GM12892 (cell line): ENCODE measurements around the gene FPR2.
"Not testable (repeated sequence)": the region's sequence is repeated elsewhere in the genome, so short reads cannot be mapped to it uniquely, and the experiment has no call there.

Source experiments
- DNase-seq: peaks from one replicate; pipeline ENCODE4 v3.0.0; 2011; ENCODE audit not compliant: insufficient read length
- FAIRE-seq: peaks from 2 replicates; lab custom pipeline; 2011; peaks lifted over from hg19 to GRCh38; lab: Jason Lieb, UNC
- POLR2A ChIP-seq: IDR thresholded peaks from 2 replicates; pipeline ENCODE4 v1.6.1; 2011; ENCODE audit warnings: low read depth, low read length, control low read depth
- POLR2AphosphoS5 ChIP-seq: IDR thresholded peaks from 2 replicates; pipeline ENCODE4 v1.6.1; 2011; ENCODE audit warnings: low read depth, low read length, control low read depth
- TAF1 ChIP-seq: IDR thresholded peaks from 2 replicates; pipeline ENCODE4 v1.6.1; 2011; ENCODE audit warnings: low read depth, mild to moderate bottlenecking, control low read depth, low read length, borderline replicate concordance

The FPR2 gene

DNA sequence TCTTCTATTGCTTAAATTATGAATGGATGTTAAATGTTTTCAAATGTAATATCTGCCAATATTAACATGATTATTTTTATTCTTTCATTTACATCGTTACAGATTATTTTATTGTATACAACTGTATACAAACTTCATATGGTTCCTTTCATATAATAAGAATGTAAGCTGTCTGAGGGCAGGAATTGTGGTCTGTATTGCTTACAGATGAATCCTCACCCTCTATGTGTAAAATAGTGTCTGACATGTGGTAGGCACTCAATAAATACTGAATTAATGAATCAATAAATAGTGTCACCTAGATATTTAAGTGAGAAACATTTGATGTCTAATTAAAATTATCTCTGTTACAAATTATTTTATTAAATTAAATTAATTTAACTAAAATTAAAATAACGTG is 41.8 kb downstream of the FPR2 start:
- TF ChIP-seq POLR2A (no peak), TAF1 (no peak), POLR2AphosphoS5 (no peak)
- no peak for DNase-seq
- no peak for FAIRE-seq

DNA sequence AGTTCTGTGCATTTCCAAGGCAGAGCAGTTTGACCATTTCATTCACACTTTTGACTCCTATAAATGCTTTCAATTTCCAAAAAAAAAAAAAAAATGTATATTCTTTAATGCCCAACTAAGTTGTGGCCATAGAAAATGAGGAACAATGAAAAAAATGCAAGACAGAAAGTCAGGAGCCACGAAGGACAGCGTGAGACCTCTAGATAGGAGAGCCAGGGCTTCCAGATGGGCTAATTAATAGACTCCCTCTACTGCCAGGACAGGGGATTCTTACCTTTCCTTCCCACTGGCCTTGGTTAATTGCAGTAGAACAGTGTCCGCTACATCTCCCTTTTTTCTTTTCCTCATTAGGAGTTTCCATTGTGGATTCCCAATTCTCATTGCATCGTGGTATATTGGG is 42.5 kb downstream of the FPR2 start:
- FAIRE-seq, result no peak
- DNase-seq, result no peak
- no peak for TF ChIP-seq POLR2AphosphoS5
- no peak for TF ChIP-seq POLR2A
- TF ChIP-seq TAF1, result no peak

DNA sequence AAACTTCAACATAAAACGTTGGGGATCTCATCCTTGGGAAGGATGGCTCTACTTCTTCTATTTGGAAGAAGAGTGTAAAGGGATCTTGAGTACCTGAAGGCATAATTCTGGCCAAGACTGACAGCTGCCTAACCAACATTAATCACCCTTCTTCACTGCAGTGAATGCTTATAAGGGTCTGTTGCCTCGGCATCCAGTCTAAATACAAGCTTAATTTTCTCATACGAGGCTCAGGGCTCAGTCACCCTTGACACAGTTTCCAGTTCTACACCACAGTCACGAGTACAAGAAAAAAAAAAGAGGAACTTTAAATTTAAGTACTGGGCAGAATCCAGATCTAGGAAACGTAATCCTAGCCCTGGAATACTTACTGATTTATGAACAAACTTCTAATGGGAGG is 43.0 kb downstream of the FPR2 start:
- TF ChIP-seq TAF1 (no peak), POLR2A (no peak), POLR2AphosphoS5 (no peak)
- DNase-seq, result no peak
- no peak for FAIRE-seq

DNA sequence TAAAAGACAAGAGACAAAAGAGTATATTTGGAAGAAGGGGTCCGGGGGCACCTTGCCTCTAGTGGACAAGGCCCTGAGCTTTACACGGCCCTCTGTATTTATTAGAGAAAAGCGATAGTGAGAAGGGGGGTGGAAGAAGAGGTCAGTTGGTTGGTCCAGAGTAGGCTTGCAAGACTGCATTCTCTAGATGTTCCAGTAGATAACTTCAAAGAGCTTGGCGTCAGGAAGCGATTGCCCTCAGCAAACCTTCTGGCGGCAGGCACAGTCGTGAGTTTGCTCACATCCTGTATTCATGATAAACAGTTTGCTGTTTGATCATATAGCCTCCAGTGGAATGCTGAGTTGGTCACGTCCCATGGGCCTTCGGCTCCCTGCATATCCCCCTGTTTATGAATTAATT is 43.8 kb downstream of the FPR2 start:
- FAIRE-seq, DNase-seq: not testable (repeated sequence)

DNA sequence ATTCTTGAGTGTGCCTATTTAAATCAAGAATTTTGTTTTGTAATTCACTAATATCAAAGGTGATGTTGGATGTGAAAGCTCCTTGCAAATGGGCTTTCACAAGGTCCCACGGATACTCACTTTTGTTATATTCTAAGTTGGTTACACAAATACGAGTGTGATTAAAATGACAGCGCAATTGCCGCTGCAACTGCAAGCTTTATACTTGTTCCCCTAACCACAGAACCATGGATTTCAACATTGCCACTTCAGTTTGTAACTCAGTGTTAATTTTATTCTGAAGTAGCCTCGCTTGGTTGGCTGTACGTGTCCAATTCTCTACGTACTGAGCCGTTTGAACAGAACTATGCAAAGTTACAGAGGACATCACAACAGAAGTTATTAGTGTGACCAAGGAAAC is 44.4 kb downstream of the FPR2 start:
- DNase-seq, FAIRE-seq: not testable (repeated sequence)

DNA sequence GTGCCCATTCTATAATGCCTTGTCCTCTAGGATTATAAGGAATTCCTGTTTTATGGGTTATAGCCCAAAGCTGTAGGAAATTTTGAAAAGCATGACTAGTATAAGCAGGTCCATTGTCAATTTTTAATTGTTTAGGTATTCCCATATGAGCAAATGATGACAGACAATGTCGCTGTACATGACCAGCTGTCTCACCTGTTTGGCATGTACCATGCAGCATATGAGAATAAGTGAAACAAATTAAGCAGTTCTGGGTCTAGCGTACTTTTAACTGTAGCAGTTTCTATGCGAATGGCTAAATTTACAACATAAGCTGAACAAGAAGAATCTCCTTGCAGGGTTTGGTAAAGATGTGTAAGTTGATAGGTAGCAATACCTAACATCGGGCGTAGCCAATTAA is 45.6 kb downstream of the FPR2 start:
- not testable (repeated sequence) for FAIRE-seq, DNase-seq

DNA sequence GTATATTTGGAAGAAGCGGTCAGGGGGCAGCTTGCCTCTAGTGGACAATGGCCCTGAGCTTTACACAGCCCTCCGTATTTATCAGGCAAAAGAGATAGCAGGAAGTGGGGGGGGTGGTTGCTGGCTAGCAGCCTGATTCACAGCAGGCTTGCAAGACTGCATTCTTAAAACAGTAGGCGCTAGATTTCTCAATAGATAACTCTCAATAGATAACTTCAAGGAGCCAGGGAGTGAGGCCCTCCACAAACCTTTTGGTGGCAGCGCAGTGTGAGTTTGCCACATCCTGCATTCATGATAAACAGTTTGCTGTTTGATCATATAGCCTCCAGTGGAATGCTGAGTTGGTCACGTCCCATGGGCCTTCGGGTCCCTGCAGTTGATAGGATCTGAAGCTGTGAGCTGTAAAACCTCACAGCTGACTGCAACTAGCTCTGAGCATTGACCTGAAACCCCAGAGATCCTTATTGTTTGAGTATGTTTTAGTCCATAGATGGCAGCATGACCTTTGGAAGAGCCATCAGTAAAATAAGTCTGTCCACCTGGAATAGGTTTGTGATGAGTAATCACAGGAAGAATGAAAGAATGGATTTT is 46.2 kb downstream of the FPR2 start:
- no peak for FAIRE-seq

DNA sequence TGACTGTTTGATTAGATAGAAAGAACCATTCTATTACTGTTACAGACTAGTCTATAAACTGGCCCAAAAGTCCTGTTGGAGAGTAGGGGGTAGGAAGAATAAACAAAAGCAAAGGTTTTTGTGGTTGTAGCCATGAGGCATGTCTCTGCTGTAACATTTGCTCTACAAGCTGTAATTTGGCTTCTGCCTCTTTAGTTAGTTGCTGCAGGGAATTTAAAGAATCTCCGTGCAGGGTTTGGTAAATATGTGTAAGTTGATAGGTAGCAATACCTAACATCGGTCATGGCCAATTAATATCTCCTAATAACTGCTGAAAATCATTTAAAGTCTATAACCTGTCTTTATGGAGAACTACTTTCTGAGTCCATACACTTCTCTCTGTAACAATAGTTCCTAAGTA is 46.9 kb downstream of the FPR2 start:
- FAIRE-seq, result no peak
- DNase-seq, result no peak
- TF ChIP-seq POLR2AphosphoS5 (no peak), TAF1 (no peak), POLR2A (no peak)

More for the DNA sequence above, 46.2 kb downstream of the FPR2 start:
- no peak for DNase-seq
- TF ChIP-seq TAF1 (no peak), POLR2A (no peak), POLR2AphosphoS5 (no peak)

DNA sequence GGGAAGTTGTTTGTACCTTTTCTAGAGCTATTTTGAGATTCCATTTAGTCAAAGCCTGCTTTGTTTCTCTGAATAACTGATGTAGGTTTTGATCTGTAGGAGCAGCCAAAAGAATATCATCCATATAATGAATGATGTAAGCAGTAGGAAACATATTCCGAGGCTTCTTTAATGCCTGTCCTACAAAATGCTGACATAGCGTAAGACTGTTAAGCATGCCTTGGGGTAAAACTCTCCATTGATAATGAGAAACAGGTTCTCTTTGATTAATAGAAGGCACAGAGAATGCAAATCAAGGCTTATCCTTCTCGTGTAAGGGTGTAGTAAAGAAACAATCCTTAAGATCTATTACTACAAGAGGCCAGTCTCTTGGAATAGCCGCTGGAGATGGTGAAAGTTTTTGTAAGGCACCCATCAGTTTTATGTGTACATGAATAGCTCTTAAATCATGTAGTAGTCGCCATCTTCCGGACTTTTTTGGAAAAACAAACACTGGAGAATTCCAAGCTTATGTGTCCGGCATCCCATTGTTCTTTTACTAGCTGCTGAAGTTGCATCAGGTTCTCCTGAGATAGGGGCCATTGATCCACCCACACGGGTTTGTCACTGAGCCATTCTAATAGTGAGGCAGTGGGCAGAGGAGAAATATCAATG is 47.5 kb downstream of the FPR2 start:
- TF ChIP-seq TAF1 (no peak), POLR2AphosphoS5 (no peak), POLR2A (no peak)
- FAIRE-seq, result no peak
- no peak for DNase-seq

DNA sequence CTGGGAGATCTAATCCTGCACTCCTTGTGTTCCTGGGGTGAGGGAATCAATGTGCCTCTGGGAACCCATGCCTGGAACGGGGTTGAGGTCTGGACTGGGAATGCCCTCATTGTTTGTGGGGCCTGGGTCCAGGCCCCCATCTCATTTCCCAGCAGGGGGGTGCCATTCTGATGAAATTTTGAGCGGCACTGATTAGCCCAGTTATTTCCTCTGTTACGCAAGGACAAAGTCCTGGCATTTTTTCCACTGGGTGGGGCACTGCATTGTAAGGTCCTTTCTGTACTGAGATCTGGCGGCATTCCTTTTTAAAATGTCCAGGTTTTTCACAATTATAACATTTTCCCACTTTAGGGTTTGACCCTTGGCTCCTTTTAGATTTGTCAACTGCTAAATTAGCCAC is 48.8 kb downstream of the FPR2 start:
- no peak for DNase-seq
- FAIRE-seq, result no peak
- no peak for TF ChIP-seq TAF1
- no peak for TF ChIP-seq POLR2AphosphoS5
- TF ChIP-seq POLR2A, result no peak

DNA sequence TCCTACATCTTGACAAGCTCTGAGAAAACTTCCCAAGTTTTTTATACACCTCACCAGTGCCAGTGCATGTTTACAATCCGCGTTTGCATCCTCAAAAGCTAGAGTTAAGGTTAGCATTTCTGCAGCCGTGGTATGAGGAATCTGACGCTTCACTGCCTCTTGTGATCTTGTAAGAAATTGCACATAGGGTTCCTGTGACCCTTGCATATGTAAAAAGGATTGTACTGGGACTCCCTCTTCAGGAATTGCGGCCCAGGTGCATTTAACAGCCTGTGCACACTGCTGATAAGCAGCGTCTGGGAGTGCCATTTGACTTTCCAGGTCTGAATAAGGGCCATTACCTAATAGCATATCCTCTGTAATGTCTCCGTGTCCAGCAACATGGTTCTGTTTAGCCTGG is 49.2 kb downstream of the FPR2 start:
- no peak for TF ChIP-seq POLR2A
- TF ChIP-seq TAF1, result no peak
- TF ChIP-seq POLR2AphosphoS5, result no peak
- DNase-seq, result no peak
- FAIRE-seq, result no peak

DNA sequence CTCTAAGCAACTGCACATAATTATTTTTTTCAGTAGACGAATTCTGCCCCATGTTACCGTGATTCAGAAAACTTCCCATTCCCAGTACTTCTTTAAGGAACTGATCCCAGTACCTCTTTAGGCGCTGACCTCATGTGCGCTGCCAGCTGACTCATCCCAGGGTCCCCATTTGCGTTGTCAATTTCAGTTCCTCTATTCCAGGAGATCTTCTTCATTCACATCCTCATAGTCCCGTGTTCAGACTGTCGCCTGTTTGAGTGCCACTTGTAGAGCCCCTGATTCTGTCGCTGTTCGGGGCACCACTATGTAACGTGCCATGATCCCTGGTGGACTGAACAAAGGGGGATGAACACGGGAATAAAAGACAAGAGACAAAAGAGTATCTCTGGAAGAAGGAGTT is 50.4 kb downstream of the FPR2 start:
- TF ChIP-seq TAF1, result no peak
- TF ChIP-seq POLR2AphosphoS5, result no peak
- TF ChIP-seq POLR2A, result no peak
- no peak for DNase-seq
- no peak for FAIRE-seq

DNA sequence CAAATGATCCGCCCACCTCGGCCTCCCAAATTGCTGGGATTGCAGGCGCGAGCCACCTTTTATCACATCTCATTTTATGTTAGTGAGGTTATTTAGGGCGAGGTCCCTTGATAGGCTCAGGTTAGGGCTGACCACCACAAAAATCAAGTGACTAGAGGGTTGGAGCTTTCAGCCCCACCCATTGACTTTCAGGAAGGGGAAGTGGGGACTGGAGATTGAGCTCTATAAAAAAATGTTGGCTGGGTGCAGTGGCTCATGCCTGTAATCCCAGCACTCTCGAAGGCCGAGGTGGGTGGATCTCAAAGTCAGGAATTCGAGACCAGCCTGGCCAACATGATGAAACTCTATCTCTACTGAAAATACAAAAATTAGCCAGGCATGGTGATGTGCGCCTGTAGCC is 54.1 kb downstream of the FPR2 start:
- FAIRE-seq (no peak), DNase-seq (no peak)

More for the DNA sequence above, 54.1 kb downstream of the FPR2 start:
- TF ChIP-seq POLR2AphosphoS5 (no peak), TAF1 (no peak), POLR2A (no peak)
